ENCODE data around the gene AFMID.
A peak's percentile ranks its signal among the peaks of the same experiment; 100 is the strongest.
"Not testable (repeated sequence)": the region's sequence is repeated elsewhere in the genome, so short reads cannot be mapped to it uniquely, and the experiment has no call there.

The AFMID gene

GRCh38 chr17:78186692-78187595 is at the start of gene AFMID, which contains the start of gene TK1:
TSS of gene AFMID (plus strand) at chr17:78187362. CDS start at chr17:78187371, 9 bp downstream.
TSS of gene TK1 (minus strand) at chr17:78187052. CDS start at chr17:78186994, 58 bp downstream.
- DNase-seq (ENCODE audit: low spot score): peak; percentile 100

GRCh38 chr17:78137392-78138203 is 49.6 kb upstream of the AFMID start:
- DNase-seq (ENCODE audit: low spot score): no peak

DNA sequence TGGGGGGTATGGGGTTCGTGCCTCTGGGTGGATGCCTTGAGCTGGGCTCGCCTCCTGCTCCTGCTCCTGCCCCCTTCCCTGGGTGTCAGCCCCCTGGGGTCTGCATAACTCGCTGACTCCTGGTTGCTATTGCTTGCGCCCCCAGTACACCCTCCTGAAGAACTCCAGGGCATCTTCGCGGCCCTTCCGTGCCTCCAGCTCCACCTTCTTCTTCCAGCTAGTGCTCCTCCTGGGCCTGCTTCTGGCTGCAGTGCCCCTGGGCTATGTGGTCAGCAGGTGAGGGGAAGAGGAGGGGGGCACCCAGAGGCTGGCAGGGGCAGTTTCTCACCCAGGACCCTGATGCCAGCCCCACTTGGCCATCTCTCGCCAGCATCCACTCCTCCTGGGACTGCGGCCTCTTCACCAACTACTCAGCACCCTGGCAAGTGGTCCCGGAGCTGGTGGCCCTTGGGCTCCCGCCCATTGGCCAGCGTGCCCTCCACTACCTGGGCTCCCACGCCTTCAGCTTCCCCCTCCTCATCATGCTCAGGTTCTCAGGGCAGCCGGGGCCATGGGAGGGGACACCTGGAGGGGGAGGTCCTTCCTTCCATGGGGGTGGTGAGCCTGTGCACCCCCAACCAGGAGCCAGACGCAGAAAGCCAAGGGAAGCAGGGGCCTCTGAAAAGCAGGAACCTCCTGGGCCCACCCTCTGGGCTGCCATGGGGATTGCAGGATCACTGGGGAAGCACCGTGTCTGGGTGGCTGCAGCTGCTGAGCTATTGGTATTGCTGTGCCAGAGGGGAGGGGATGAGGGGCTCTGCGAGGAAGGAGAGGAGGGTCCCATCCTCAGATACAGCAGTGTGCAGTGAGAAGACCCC is 48.7 kb upstream of the AFMID start:
- no peak for DNase-seq (ENCODE audit: low spot score)

DNA sequence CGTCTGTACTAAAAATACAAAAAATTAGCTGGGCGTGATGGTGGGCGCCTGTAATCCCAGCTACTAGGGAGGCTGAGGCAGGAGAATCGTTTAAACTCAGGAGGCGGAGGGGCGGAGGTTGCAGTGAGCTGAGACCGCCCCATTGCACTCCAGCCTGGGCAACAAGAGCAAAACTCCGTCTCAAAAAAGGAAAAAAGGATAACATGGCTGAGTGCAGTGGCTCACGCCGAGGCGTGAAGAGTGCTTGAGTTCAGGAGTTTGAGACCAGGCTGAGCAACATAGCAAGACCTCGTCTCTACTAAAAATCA is 47.3 kb upstream of the AFMID start:
- not testable (repeated sequence) for DNase-seq (ENCODE audit: low spot score)

DNA sequence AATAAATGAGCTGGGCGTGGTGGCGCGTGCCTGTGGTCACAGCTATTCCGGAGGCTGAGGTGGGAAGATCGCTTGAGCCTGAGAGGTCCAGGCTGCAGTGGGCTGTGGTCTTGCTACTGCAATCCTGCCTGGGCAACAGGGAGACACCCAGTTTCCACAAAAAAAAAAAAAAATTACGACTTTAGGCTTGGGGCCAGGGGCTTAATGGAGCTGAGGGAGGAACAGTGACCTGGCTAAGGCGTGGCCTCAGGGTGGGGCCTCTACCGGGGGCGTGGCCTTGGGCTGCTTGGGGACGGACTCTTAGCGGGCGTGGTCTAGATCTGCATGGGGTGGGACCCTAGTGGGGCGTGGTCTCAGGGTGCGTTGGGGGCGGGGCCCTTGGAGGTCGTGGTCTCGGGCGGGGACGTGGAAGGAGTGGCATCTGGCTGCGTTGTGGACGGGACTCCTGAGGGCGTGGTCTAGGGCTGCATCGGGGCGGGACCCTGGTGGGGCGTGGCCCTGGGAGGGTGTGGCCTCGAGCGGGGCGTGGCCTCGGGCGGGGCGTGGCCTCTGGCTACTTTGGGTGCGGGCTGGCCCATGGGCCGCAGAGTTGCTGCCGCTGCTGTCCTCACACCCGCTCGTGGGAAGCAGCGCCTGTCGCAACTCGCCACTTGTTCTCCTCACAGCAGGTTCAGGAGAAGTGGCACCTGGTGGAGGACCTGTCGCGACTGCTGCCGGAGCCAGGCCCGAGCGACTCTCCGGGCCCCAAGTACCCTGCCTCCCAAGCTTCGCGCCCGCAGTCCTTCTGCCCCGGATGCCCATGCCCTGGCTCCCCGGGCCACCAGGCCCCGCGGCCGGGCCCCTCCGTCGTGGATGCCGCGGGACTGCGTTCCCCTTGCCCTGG is 46.8 kb upstream of the AFMID start:
- DNase-seq (ENCODE audit: low spot score): no peak

DNA sequence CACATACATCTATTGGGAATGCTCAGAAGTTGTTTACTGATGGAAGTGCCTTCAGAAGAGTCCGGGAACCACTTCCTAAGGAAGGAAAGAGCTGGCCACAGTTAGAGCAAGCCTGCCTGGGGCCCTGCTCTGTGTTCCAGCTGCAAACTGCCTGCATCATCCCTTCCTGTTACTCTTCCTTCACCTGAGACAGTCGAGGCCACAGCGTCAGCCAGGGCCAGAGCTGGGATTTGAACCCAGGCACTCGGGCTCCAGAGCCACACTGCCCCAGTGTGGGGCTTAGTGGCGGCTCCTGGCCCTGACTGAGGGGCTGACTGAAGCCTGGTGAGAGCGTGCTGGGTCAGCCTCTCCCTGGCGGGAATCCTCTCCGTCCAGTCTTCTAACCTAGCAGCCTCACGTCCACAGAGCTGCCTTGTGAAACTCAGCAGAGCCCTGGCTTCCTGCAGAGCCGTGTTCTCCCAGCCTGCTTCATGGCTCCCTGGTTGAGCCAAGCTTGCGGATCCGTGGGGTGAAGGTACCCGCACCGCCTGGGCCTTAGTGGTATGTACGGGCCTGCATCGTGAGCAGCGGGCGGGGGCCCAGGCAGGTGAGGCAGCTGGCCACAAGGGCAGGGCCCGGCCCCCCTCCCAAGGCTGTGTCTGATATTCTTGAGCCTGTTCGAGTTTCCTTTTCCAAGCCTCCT is 45.6 kb upstream of the AFMID start:
- DNase-seq (ENCODE audit: low spot score): no peak

- no peak for DNase-seq (ENCODE audit: low spot score)
These were observed 44.9 kb upstream of the AFMID start for GRCh38 chr17:78142119-78142861.

DNA sequence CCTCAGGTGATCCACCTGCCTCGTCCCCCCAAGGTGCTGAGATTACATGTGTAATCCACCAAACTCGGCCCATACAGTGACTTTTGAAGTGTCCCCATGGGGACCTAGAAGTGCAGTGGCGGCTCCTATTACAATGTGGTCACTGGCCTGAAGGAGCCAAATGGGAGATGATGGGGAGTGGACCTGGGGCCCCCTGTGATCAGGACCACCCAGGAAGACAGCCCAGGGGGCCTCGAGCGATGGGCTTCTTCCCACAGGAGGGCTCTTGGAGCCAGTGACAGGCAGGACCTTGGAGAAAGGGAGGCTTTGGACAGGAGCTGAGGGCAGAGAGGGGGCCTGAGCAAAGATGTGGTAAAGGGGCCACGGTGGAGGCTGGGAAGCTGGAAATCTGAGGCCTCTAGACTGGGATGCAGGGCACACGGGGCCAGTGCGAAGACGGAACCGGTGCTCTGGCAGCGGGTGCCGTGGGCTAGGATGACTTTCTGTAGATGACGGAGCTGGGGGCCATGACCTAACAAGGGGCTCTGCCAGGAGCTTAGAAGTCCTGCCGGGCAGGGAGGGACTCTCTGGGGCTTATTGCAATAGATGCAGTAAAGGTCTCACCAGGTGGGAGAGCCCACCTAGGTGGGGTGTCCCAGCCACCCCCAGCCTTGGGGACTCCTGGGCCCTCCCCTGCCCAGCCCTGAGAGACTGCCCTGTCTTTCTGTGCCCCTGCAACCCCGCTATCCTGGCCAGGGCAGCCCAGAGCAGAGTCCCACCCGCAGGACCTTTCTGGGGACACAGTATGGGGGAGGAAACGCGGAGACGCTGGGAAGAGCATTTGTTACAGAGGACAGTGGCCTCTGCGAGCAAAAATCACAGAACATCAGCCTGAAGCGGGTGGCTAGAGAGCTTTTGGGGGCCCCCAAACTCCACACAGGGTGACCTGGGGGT is 43.7 kb upstream of the AFMID start:
- DNase-seq (ENCODE audit: low spot score): no peak

DNA sequence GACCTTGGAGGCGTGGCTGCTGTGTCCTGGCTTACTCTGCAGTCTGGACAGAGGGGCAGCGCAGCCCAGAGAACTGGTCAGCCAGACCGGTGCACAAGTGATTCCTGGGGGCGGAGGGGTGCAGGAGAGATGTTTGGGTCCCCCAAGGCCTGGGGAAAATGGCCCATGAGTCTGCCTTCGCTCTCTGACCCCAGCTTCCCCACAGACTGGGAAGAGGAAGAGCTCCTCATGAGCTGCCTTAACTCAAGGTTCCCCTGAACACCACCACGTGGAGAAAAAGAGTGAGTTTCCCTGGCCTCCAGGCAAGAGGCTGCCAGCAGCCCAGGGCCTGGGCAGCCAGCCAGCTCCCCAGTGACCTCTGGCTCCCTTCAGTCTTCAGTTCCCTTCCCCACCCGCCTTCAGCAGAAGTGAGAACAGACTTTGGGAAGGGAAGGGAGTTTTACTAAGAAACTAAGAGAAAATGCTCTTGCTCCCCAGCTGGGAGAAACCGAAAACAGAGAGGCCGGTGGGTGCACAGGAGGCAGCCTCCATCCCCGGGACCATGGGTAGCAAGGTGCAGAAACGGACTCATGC is 42.9 kb upstream of the AFMID start:
- DNase-seq (ENCODE audit: low spot score): peak; percentile 71

GRCh38 chr17:78144736-78145641 is 42.2 kb upstream of the AFMID start:
- DNase-seq (ENCODE audit: low spot score): no peak

- DNase-seq (ENCODE audit: low spot score): no peak
These were observed 40.7 kb upstream of the AFMID start for GRCh38 chr17:78146471-78146869.

- no peak for DNase-seq (ENCODE audit: low spot score)
These were observed 40.3 kb upstream of the AFMID start for GRCh38 chr17:78146881-78147280.

DNA sequence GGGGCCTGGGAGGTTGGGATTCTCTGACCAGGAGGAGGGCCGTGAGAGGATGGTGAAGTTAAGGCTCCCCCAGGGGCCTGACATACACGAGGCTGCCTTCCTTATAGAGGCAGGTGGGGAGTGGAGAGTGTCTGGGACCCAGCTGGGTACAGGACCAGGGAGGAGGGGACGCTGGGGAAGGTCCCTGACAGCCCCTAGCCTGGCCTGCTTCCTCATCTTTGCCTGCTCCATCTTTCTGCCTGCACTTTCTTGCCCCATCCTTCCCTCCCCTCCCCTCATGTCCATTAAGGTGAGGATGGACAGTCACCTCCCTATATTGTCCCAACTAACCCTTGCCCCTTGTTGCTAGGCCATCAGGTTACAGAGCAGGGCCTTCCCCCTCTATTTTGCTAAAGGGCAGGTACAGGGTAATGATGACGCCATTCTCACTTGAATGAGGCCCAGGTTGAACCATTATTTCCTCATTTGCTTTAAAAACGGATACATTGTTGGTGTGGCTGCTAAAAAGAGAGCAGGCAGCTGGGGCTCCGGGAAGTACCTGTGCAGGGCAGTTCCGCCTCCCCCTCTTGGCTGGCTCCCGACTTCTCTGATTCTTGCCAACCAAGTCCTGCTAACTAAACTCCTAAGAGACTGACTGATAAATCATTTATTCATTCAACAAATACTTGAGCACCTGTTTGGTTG is 39.7 kb upstream of the AFMID start:
- DNase-seq (ENCODE audit: low spot score): no peak

DNA sequence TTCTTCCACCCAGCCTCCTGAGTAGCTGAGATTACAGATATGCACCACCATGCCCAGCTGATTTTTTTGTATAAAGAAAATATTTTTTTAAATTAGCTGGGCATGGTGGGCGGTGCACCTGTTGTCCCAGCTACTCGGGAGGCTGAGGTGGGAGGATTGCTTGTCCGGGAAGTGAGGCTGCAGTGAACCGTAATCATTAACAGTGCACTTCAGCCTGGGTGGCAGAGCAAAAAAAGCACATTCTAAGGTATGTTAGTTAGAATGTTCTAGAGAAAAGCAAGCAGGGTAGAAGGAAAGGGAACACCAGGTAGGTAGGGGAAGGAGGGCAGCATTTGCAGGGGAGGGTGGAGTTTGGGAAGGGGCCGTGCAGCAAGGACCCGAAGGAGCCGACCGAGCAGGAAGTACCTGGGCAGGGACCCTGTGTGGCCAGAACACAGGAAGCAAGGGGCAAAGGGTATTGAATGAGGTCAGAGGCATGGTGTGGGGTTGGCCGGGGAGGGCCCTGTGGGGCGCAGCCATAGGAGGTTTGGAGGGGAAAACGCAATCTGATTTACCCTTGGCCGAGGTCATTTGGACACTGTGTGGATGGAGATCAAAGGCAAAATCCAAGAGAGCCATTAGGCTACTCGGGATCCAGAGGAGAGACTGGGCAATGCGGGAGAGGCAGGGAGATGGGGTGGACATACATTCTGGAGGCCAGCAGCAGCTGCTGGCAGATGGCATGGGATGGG is 38.7 kb upstream of the AFMID start:
- no peak for DNase-seq (ENCODE audit: low spot score)

GRCh38 chr17:78151514-78152008 is 35.6 kb upstream of the AFMID start:
- DNase-seq (ENCODE audit: low spot score): no peak
